GM23338 (cell line): ENCODE measurements around the gene KRTAP5-1.

Source experiments
- CTCF ChIP-seq, 2 experiments: fragments of 200-600 bp in 1 of 2; sonication (generic) in 1 of 2; conservative IDR thresholded peaks; 2 replicates each; pipeline versions ENCODE4 v1.5.1 to v1.6.1; 2016 to 2017; ENCODE audit warnings: antibody characterized with exemption in 2 of 2, low read depth in 2 of 2, mild to moderate bottlenecking in 2 of 2, moderate library complexity in 1 of 2
- EZH2 ChIP-seq: fragments of 200-600 bp; sonication (generic); IDR thresholded peaks from one replicate; pipeline ENCODE4 v1.8.0; 2017; ENCODE audit warnings: antibody characterized with exemption, mild to moderate bottlenecking, low read depth; ENCODE audit not compliant: unreplicated experiment

DNA sequence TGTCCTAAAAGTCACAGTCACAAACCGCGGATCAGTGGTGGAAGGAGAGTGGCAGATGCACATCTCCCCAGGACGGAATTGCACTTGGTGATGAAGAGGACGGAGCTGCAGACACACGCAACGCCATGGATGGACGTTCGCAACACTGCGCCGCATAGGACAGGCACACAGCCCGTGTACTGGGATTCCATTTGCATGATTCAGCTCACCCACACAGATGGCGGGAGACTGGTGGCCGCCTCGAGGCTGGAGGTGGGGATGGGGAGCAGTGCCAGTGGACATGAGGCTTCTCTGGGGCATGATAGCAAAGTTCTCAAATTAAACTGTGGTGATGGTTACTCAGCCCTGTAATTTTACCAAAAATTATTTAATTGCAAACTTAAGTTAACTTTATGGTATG is 50.4 kb downstream of the KRTAP5-1 start:
- TF ChIP-seq CTCF (conservative IDR thresholded peaks at IDR 0.05; ENCODE audit: low read depth in 2 of 2) (no peak), EZH2 (no peak)
